Measurements from ENCODE around the gene PLEKHG5. TPM values are rescaled to one million over a fixed set of nuclear protein-coding genes. Genes with fewer than 3 reads are reported as not detected.

Gene PLEKHG5
- total RNA-seq, 2 donors from 2014 or later, result 8.9 to 13.0 TPM

DNA sequence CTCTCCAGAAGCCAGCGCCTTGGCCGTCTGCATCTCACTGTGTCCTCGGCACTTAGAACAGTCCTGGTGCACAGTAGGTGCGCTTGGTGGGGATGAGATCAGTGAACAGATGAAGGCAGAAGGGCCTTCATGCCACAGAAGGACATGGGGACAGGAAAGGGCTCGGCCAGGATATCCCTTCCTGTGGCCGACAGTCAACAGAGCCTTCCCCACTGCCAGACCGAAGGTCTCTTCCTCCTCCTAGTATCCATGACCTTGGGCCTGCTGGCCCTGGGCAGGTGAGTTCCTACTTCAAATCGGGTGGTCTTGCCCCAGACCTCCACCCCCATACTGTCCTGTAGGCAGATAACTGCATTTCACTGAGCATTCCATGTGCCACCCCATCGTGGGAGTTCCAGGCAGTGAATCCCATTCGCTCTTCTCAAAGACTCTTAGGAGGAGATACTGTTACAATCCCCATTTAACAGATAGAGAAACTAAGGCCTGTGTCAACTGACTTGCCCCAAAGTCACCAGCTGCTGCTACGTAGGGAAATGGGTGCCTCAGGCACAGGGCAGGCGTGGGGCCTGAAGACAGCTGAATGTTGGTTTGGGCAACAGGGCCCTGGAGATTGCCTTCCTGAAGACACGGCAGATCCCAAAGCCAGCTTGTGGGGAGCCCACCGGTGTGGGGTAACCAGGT is 3.5 kb downstream of the PLEKHG5 start:
- no peak for DNase-seq (ENCODE audit: low spot score)
- intact Hi-C loops (cut with DNase I), result loop anchor here (10.0 kb wide), 1 partner anchor 157 kb away; no protein-coding TSS in a partner anchor

GRCh38 chr1:6486433-6487011 is 4.9 kb downstream of the PLEKHG5 start:
- peak; percentile 95 for DNase-seq (ENCODE audit: low spot score)
- intact Hi-C loops (cut with DNase I), result loop anchor here (10.0 kb wide), 1 partner anchor 158 kb away; no protein-coding TSS in a partner anchor

GRCh38 chr1:6485168-6486101 is 6.0 kb downstream of the PLEKHG5 start:
- no peak for DNase-seq (ENCODE audit: low spot score)
- intact Hi-C loops (cut with DNase I), result loop anchor here (10.0 kb wide), 1 partner anchor 159 kb away; no protein-coding TSS in a partner anchor

- intact Hi-C loops (cut with DNase I), result loop anchor here (10.0 kb wide), 1 partner anchor 160 kb away; no protein-coding TSS in a partner anchor
- DNase-seq (ENCODE audit: low spot score), result no peak
Measured at GRCh38 chr1:6484826-6485167, 6.7 kb downstream of the PLEKHG5 start.

DNA sequence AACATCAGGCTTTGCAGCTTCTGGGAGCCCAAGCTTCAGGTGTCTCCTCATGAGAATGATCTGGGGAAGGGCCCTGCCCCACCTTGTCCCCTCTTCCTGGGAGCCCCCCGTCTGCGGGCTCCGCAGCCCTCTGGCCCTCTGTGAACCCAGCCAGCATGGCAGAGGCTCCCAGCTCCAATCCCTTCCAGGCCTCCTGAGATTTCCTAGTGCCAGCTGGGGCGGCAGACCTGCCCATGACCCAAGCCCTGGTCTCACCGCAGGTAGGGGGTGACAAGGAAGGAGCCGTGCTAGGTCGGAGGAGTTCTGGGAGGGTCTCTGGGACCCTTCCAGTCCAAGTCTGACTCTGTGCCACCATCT is 7.7 kb downstream of the PLEKHG5 start:
- intact Hi-C loops (cut with DNase I), result loop anchor here (10.0 kb wide), 1 partner anchor 161 kb away; no protein-coding TSS in a partner anchor
- no peak for DNase-seq (ENCODE audit: low spot score)

DNA sequence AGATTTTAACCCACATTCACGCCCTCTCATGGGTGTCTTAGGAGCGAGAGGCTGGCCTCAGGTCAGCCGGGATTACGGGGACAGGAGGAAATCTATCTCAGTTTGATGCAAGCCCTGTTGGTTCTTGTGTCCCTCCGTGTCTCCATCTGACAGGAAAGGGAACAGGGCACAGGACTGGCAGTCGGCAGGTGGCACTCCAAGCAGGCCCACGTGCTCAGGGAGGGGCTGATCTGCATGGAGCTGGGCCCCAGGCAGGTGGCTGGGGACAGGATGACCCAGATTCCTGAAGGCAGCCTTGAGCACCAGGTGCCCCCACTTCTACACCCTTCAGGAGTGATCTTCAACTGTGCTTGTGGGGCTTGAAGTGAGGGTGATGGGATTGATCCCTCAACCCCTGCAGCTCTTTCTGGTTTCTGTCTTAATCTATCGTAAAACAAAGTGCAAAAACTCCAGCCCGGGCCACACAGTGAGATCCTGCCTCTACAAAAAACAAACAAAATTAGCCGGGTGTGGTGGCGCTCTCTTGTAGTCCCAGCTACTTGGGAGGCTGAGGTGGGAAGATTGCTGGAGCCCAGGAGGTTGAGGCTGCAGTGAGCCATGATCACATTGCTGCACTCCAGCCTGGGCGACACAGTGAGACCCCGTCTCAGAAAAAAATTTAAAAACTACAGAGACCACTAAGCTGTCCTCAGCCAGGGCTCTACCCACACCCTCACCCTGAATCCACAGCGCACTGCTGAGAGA is 8.3 kb downstream of the PLEKHG5 start:
- intact Hi-C loops (cut with DNase I), result loop anchor here (10.0 kb wide), 1 partner anchor 162 kb away; no protein-coding TSS in a partner anchor
- no peak for DNase-seq (ENCODE audit: low spot score)

- DNase-seq (ENCODE audit: low spot score), result no peak
- intact Hi-C loops (cut with DNase I), result loop anchor here (10.0 kb wide), 1 partner anchor 163 kb away; no protein-coding TSS in a partner anchor
Measured at GRCh38 chr1:6481820-6482219, 9.6 kb downstream of the PLEKHG5 start.

GRCh38 chr1:6477039-6477820 is 14.2 kb downstream of the PLEKHG5 start:
- intact Hi-C loops (cut with DNase I), result no loop called here
- no peak for DNase-seq (ENCODE audit: low spot score)

DNA sequence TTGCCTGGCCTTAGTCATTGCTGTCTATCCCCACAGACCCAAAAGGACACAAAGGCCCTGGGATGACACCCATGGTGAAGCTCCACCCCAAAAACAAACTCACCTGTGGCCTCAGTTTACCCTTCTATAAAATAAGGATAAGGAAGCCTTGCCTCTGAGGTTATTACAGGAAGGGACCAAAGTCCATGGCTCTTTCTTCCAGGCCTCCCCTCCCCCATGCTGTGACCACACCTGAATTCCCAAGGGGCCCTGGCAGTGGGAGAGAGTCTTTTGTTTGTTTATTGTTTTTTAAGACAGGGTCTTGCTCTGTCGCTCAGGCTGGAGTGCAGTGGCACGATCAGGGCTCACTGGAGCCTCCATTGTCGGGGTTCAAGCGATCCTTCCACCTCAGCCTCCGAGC is 15.0 kb downstream of the PLEKHG5 start:
- intact Hi-C loops (cut with DNase I), result no loop called here
- DNase-seq (ENCODE audit: low spot score), result no peak

GRCh38 chr1:6475381-6476133 is 15.9 kb downstream of the PLEKHG5 start:
- intact Hi-C loops (cut with DNase I), result no loop called here
- no peak for DNase-seq (ENCODE audit: low spot score)

- intact Hi-C loops (cut with DNase I), result no loop called here
- no peak for DNase-seq (ENCODE audit: low spot score)
Measured at GRCh38 chr1:6474815-6475282, 16.6 kb downstream of the PLEKHG5 start.

DNA sequence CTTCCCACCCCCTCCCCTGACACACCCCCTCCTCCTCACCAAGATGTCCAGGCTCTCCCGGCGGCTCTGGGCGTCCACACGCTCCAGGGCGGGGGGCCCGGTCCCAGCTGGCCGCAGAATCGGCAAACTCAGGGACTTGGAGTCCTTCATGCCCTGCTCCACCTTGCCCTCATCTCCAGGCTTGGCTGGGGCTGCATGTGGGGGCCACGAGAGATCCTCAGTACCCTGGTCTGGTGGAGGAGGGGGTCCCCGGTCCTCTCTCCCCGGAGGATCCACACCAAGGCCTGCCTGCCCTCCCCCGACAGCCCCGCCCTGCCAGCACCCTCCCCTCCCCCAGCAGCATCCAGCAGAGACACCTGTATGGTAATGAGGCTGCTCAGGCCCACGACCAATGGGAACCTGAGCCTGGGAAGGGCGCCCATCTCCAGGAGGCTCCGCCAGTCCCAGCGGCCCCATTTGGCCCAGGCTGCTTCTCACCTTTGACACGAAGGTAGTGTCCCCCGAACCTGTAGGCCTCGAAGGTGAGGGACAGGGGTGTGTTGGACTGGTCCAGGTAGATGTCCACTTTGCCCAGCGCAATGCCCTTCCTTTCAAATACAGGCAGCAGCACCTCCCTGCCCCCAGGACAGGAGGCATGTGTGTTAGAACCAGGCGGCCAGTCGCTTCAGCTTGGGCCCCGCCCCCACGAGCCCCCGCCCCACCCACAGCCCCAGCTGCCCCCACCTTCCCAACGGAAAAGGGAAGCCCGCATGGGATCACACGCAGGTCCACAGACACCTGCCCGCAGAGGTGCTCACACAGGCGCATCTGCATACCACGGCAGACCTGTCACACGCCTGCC is 17.3 kb downstream of the PLEKHG5 start:
- intact Hi-C loops (cut with DNase I), result no loop called here
- no peak for DNase-seq (ENCODE audit: low spot score)

GRCh38 chr1:6473156-6473555 is 18.3 kb downstream of the PLEKHG5 start:
- no peak for DNase-seq (ENCODE audit: low spot score)
- intact Hi-C loops (cut with DNase I), result no loop called here

GRCh38 chr1:6472391-6472790 is 19.1 kb downstream of the PLEKHG5 start:
- intact Hi-C loops (cut with DNase I), result no loop called here
- no peak for DNase-seq (ENCODE audit: low spot score)

- no peak for DNase-seq (ENCODE audit: low spot score)
- intact Hi-C loops (cut with DNase I), result no loop called here
Measured at GRCh38 chr1:6471970-6472368, 19.5 kb downstream of the PLEKHG5 start.

GRCh38 chr1:6471086-6471969 is 20.1 kb downstream of the PLEKHG5 start:
- no peak for DNase-seq (ENCODE audit: low spot score)
- intact Hi-C loops (cut with DNase I), result no loop called here

Data from posterior vena cava (tissue), 2 donors.